ENCODE results near the gene FARP1. TPM values are rescaled to one million over a fixed set of nuclear protein-coding genes. Genes with fewer than 3 reads are reported as not detected.
A peak's percentile ranks its signal among the peaks of the same experiment; 100 is the strongest.

FARP1 gene
- total and polyA plus RNA-seq, 2 of the 13 experiments (the other 11 are each of a cell fraction or from before 2014, with no cell fraction given), result 70.6 to 126 TPM

- TF ChIP-seq ZNF232 (CRISPR knock-in tag; IDR thresholded peaks at IDR 0.05; ENCODE audit: borderline replicate concordance), result no peak
- TF ChIP-seq CEBPG (CRISPR knock-in tag; IDR thresholded peaks at IDR 0.05), result 0 out of 2 replicates have a peak, but pooled peaks have one; percentile 51
- TF ChIP-seq RELA (CRISPR knock-in tag; IDR thresholded peaks at IDR 0.05), result no peak
- TF ChIP-seq KDM6A (CRISPR knock-in tag; IDR thresholded peaks at IDR 0.05; ENCODE audit: low read depth), result no peak
- no peak; the same call in 1 of the 2 replicates for TF ChIP-seq IRF2 (CRISPR knock-in tag; IDR thresholded peaks at IDR 0.05)
- TF ChIP-seq ISX (CRISPR knock-in tag; conservative IDR thresholded peaks at IDR 0.05), result no peak
- no peak for TF ChIP-seq E2F1 (CRISPR knock-in tag; IDR thresholded peaks at IDR 0.05)
- peak; percentile 63; the same call in 1 of the 2 replicates for TF ChIP-seq ZMAT3 (CRISPR knock-in tag; conservative IDR thresholded peaks at IDR 0.05)
- no peak for TF ChIP-seq ZNF615 (CRISPR knock-in tag; IDR thresholded peaks at IDR 0.05; ENCODE audit: borderline replicate concordance)
- no peak; the same call in 1 of the 2 replicates for TF ChIP-seq KDM3A (CRISPR knock-in tag; IDR thresholded peaks at IDR 0.05; ENCODE audit: low read depth)
- peak; percentile 79; the same call in 1 of the 2 replicates for TF ChIP-seq ISL2 (CRISPR knock-in tag; IDR thresholded peaks at IDR 0.05)
- TF ChIP-seq BCL3 (CRISPR knock-in tag; IDR thresholded peaks at IDR 0.05), result no peak
- TF ChIP-seq ZNF343 (CRISPR knock-in tag; IDR thresholded peaks at IDR 0.05), result no peak
- no peak for TF ChIP-seq ZNF552 (CRISPR knock-in tag; IDR thresholded peaks at IDR 0.05; ENCODE audit: borderline replicate concordance)
- TF ChIP-seq NR2F6 (IDR thresholded peaks at IDR 0.05), result peak; percentile 52
- TF ChIP-seq NR2F6 (CRISPR knock-in tag; IDR thresholded peaks at IDR 0.05), result no peak; the same call in 1 of the 2 replicates
- no peak for TF ChIP-seq BCLAF1 (IDR thresholded peaks at IDR 0.05)
- no peak for TF ChIP-seq YEATS2 (CRISPR knock-in tag; IDR thresholded peaks at IDR 0.05; ENCODE audit: borderline replicate concordance)
- TF ChIP-seq ZNF713 (CRISPR knock-in tag; IDR thresholded peaks at IDR 0.05), result no peak
- no peak for TF ChIP-seq ZNF547 (CRISPR knock-in tag; IDR thresholded peaks at IDR 0.05)
- TF ChIP-seq ZNF703 (CRISPR knock-in tag; IDR thresholded peaks at IDR 0.05; ENCODE audit: borderline replicate concordance), result no peak
- TF ChIP-seq E2F2 (CRISPR knock-in tag; IDR thresholded peaks at IDR 0.05; ENCODE audit: borderline replicate concordance), result no peak
- TF ChIP-seq KDM5A (IDR thresholded peaks at IDR 0.05; ENCODE audit: borderline replicate concordance, low read length), result no peak
- no peak for TF ChIP-seq ZFP36 (IDR thresholded peaks at IDR 0.05; ENCODE audit: borderline replicate concordance, low read depth, low read length, partially characterized antibody)
- no peak for TF ChIP-seq NAIF1 (CRISPR knock-in tag; IDR thresholded peaks at IDR 0.05; ENCODE audit: borderline replicate concordance)
- peak; percentile 56 for TF ChIP-seq HDAC1 (CRISPR knock-in tag; IDR thresholded peaks at IDR 0.05)
- TF ChIP-seq RBFOX2 (IDR thresholded peaks at IDR 0.05; ENCODE audit: low read depth, low read length), result no peak
Observed at GRCh38 chr13:98246538-98247172, 103.8 kb downstream of the FARP1 start (continued).

Data from HepG2 (cell line).